Adrenal gland (tissue), 12 donors: ENCODE data around the gene MICAL3. TPM values are rescaled to one million over a fixed set of nuclear protein-coding genes. Genes with fewer than 3 reads are reported as not detected.
"Not testable (repeated sequence)": the region's sequence is repeated elsewhere in the genome, so short reads cannot be mapped to it uniquely, and the experiment has no call there.

Source experiments
- DNase-seq, 7 donors: peaks; one replicate each; pipeline ENCODE4 v3.0.0-alpha.2; 2019 to 2020
- H3K27ac ChIP-seq, 5 donors: fragments of 200-600 bp; sonication (generic) in 4 of 5; 1 replicate in 3 of 5; 2 replicates in 2 of 5; pipeline versions ENCODE4 v1.5.1 to v1.8.0; 2016 to 2020; ENCODE audit warnings: mild to moderate bottlenecking in 1 of 5
- H3K27me3 ChIP-seq: fragments of 200-600 bp; 2 replicates; pipeline ENCODE4 v1.8.0; 2021
- H3K36me3 ChIP-seq, 2 donors: fragments of 200-600 bp; replicated peaks in 1 of 2; 1 replicate in 1 of 2; 2 replicates in 1 of 2; pipeline versions ENCODE4 v1.5.1 to v1.8.0; 2018 to 2022
- H3K4me1 ChIP-seq, 2 donors: fragments of 200-600 bp; replicated peaks in 1 of 2; 1 replicate in 1 of 2; 2 replicates in 1 of 2; pipeline versions ENCODE4 v1.5.1 to v1.8.0; 2018 to 2021
- H3K4me3 ChIP-seq, 4 donors: fragments of 200-600 bp; sonication (generic) in 3 of 4; one replicate each; pipeline ENCODE4 v1.5.1; 2016 to 2018
- H3K9me3 ChIP-seq, 3 donors: fragments of 200-600 bp; sonication (generic) in 1 of 3; replicated peaks in 1 of 3; 1 replicate in 2 of 3; 2 replicates in 1 of 3; pipeline versions ENCODE4 v1.5.1 to v1.8.0; 2016 to 2021
- CTCF ChIP-seq, 6 experiments: fragments of 450-650 bp in 4 of 6; fragments of 200-600 bp in 2 of 6; sonication (generic) in 1 of 6; IDR thresholded peaks; 1 replicate in 5 of 6; 2 replicates in 1 of 6; pipeline versions ENCODE4 v1.5.1 to v1.8.0; 2016 to 2021; ENCODE audit warnings: antibody characterized with exemption in 6 of 6, mild to moderate bottlenecking in 2 of 6, moderate library complexity in 1 of 6
- POLR2A ChIP-seq, 2 donors: fragments of 450-650 bp; IDR thresholded peaks; one replicate each; pipeline ENCODE4 v1.6.1; 2017; ENCODE audit warnings: antibody characterized with exemption in 2 of 2, mild to moderate bottlenecking in 2 of 2, moderate library complexity in 1 of 2
- WGBS, 4 donors: extraction: QIAGEN DNeasy Blood & Tissue Kit in 2 of 4; methylation state at CpG; one replicate each; pipeline versions ENCODE4 v1.1.5 to v1.1.7; 2013 to 2017; 5-methylcytosine and 5-hydroxymethylcytosine counted together
- intact Hi-C, 2 donors: fragments of 100-400 bp; cut with DNase I; formaldehyde crosslinking; loops; one replicate each; pipeline versions ENCODE4 v1.14.1 to v1.15.0; 2022 to 2023
- polyA plus RNA-seq, 3 donors: library from polyadenylated mRNA; stranded (reverse); fragments of 200-250 nt in 2 of 3; fragments of 350-450 nt in 1 of 3; fragmentation: Illumina TruSeq in 1 of 3; extraction: RNeasy Lipid Tissue Mini Kit (QIAGEN cat#74804) in 1 of 3; gene quantifications; one replicate each; pipeline ENCODE4 v1.2.3, GENCODE V29; 2013 to 2014
- total RNA-seq, 9 donors: library from RNA; depleted of rRNA in 4 of 9; stranded (reverse); fragments of >200 nt in 4 of 9; fragments of 120-200 nt in 1 of 9; fragmentation: NEBNext Ultra II Directional in 1 of 9; extraction: Animal tissue kit (Norgen Biotek cat#: 25700) in 1 of 9; gene quantifications; one replicate each; pipeline versions ENCODE4 v1.1.0 to v1.2.4, GENCODE V29; 2013 to 2023
- donor health status: healthy with polysubstance abuse.
- donor health status: Bipolar disorder and iron deficiency.
- donor health status: DM: yes; HTN: yes; CAD: no.
- donor health status: DM: no; HTN: no; CAD: no.
- donor health status: DM: no; HTN: no; CAD: no.
- donor health status: DM: yes; HTN: yes; CAD: no.

Gene MICAL3
- total and polyA plus RNA-seq, 12 donors: 10.9 to 82.6 (median 34.4) TPM

- no peak for TF ChIP-seq CTCF (IDR thresholded peaks at IDR 0.05)
- no peak for TF ChIP-seq POLR2A (IDR thresholded peaks at IDR 0.05)
- no peaks in the 10 kb centered on the region for H3K36me3 ChIP-seq
- intact Hi-C loops: loop anchor here in 1 of 2 donors (10.0 kb wide), 1 partner anchor 107 kb away; no protein-coding TSS in a partner anchor
- H3K27ac ChIP-seq: no peak overlapping the region
- H3K4me3 ChIP-seq: no peak overlapping the region
- DNase-seq: no peak
- 87 to 92% (median 88%) methylated on average over 14 of the region's 14 CpGs for WGBS, 4 donors
- H3K9me3 ChIP-seq: no peaks in the 10 kb centered on the region
- H3K4me1 ChIP-seq: no peaks in the 10 kb centered on the region
- no peaks in the 10 kb centered on the region for H3K27me3 ChIP-seq
These were observed 256.9 kb downstream of the MICAL3 start for GRCh38 chr22:17767233-17768065.

- not testable (repeated sequence) for H3K27ac ChIP-seq, H3K4me3 ChIP-seq, H3K4me1 ChIP-seq, DNase-seq, H3K36me3 ChIP-seq, H3K27me3 ChIP-seq, H3K9me3 ChIP-seq
- 79 to 94% (median 89%) methylated on average over 5 of the region's 5 CpGs for WGBS, 4 donors
- intact Hi-C loops: loop anchor here in 1 of 2 donors (10.0 kb wide), 1 partner anchor 110 kb away; no protein-coding TSS in a partner anchor
These were observed 259.5 kb downstream of the MICAL3 start for GRCh38 chr22:17764852-17765251.

GRCh38 chr22:17764036-17764435, 260.3 kb downstream of the MICAL3 start:
- Histone ChIP-seq H3K4me1 (no peaks in the 10 kb centered on the region), H3K27me3 (no peaks in the 10 kb centered on the region), H3K27ac (no peak overlapping the region), H3K4me3 (no peak overlapping the region), H3K36me3 (no peaks in the 10 kb centered on the region), H3K9me3 (no peaks in the 10 kb centered on the region)
- no peak for DNase-seq
- WGBS, 4 donors: 80 to 87% (median 83%) methylated on average over 5 of the region's 5 CpGs
- no peak for TF ChIP-seq POLR2A (IDR thresholded peaks at IDR 0.05)
- intact Hi-C loops: loop anchor here in 1 of 2 donors (10.0 kb wide), 1 partner anchor 111 kb away; no protein-coding TSS in a partner anchor

GRCh38 chr22:17763442-17763841, 260.9 kb downstream of the MICAL3 start:
- H3K9me3 ChIP-seq, H3K4me3 ChIP-seq, H3K27ac ChIP-seq, H3K36me3 ChIP-seq, H3K27me3 ChIP-seq, H3K4me1 ChIP-seq, DNase-seq: not testable (repeated sequence)
- 87 to 93% (median 88%) methylated on average over 10 of the region's 10 CpGs for WGBS, 4 donors
- intact Hi-C loops: loop anchor here in 1 of 2 donors (10.0 kb wide), 1 partner anchor 111 kb away; no protein-coding TSS in a partner anchor

GRCh38 chr22:17761138-17761488, 263.2 kb downstream of the MICAL3 start:
- WGBS, 4 donors: 82 to 94% (median 86%) methylated on average over 2 to 4 of the region's 4 CpGs
- no peak overlapping the region for H3K4me3 ChIP-seq
- intact Hi-C loops: loop anchor here in 1 of 2 donors (10.0 kb wide), 1 partner anchor 114 kb away; no protein-coding TSS in a partner anchor
- no peaks in the 10 kb centered on the region for H3K4me1 ChIP-seq
- no peak for TF ChIP-seq POLR2A (IDR thresholded peaks at IDR 0.05)
- no peak for TF ChIP-seq CTCF (IDR thresholded peaks at IDR 0.05)
- no peaks in the 10 kb centered on the region for H3K27me3 ChIP-seq
- H3K36me3 ChIP-seq: no peaks in the 10 kb centered on the region
- no peaks in the 10 kb centered on the region for H3K9me3 ChIP-seq
- no peak overlapping the region for H3K27ac ChIP-seq
- no peak for DNase-seq
